HG03139 (cell line): ENCODE data around the gene GALNT18.
"Not testable (repeated sequence)": the region's sequence is repeated elsewhere in the genome, so short reads cannot be mapped to it uniquely, and the experiment has no call there.

Experiments
- ATAC-seq: cut with Tn5 transposase; IDR thresholded peaks from one replicate; pipeline ENCODE4 v1.9.1; 2021; ENCODE audit not compliant: unreplicated experiment

Gene GALNT18

DNA sequence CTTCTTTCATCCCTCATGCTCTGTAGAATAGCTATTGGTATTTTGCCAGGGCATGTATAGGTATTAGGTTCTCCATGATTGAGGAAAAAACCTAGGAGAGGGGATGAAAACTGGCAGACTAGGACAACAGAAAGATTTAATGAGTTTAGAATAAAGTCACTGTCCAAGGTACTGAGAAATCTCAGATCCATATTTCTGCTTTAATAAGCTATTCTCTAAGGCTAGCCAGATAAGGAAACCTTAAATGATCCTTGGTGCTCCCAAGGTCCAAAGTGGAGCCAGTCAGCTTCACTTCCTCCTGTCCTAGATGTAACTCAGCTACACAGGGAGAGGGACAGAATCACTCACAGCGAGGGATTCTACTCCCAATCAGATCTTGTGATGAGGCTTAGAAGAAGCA is 255.0 kb downstream of the GALNT18 start:
- ATAC-seq, result no peak

DNA sequence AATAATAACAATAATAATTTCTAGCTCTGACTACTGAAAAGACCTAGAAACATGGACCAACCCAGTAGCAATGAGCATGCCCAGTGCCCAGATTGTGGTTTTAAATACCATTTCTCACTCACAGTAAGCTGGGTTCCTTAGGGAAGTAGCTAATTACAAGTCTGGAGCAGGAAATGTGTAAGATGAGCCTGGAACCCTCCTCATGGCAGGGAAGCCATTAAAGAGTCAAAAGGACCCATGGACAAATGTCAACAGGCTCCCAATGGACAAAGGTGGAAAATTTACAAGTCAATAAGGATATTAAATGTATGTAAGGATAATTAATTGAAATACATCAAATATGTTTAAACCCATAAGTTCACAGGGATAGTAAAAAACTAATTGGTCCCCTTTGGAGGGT is 258.1 kb downstream of the GALNT18 start:
- no peak for ATAC-seq

DNA sequence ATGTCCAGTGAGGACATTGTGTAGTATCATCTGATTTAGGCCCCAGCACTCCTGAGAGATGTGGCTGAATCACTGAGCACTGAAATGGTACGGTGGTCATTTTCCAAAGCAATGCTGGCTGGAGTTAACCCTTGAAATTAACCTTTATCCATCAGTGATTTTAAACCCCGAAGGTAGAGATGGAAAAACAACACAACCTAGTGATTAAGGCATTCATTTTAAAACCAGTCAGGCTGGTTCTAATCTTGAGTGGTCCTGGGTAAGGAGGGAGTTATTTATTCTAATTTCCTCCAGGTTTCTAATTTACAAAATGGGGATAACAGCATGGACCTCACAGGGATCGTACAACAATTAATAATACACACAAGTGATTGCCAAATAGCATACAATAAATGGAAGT is 262.2 kb downstream of the GALNT18 start:
- ATAC-seq, result no peak

DNA sequence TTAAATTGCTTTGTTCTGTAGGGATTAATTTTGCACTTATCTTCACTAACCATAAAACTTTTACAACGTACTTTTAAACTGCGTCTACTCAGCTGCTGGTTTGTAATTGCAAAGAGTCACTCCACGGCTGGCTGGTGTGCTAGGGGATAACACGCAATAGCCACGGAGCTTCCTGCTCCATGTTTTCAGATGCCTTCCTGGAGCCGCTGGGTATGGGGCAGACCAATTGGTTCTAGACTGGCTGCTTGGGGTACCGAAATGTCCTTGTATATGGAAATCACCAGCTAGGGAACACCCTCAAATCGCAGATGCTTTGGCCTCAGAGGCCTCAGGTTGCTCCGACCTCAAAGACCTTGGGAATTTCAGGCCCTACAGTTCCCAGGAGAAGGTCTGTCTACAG is 265.0 kb downstream of the GALNT18 start:
- ATAC-seq, result no peak

DNA sequence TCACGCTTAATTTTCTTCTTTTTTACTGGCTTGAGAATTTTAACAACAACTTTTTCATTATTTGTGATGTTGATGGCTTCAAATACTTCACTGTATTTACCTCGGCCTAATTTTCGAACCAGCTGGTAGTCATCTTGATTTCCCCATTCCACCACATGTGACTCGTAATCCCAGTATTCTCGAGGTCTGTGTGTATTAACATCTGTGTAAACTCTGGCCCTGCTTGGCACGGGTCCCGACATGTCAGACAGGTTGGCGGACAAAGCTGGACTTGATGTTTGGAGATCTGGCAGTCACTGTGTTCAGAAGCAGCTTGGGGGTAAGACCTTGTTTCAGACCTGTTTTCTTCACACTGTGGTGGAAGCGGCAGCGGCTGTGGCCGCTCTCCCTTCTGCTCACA is 268.9 kb downstream of the GALNT18 start, which contains the start of gene CSNK2A3:
TSS of gene CSNK2A3 (minus strand) at position 373 of the 400 bp plus-strand sequence. CDS start at position 242, 131 bp downstream.
- ATAC-seq, result not testable (repeated sequence)

DNA sequence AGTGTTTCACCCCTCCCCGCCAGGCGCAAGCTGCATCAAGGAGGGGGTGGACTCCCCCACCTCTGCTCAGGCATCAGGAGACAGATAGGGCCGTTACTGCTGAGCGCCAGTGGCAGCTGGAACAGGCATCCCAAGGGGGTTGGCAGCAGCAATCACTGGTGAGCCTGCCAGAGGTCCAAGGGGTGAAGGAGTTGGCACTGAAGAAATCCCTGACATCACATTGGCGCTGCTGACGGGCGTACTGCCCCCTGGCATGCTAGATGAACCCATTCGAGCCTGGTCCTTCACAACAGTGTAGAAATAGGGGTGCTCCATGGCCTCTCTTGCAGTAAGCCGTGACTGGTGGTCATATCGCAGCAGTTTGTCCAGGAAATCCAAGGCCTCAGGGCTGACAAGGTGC is 270.0 kb downstream of the GALNT18 start:
- not testable (repeated sequence) for ATAC-seq

DNA sequence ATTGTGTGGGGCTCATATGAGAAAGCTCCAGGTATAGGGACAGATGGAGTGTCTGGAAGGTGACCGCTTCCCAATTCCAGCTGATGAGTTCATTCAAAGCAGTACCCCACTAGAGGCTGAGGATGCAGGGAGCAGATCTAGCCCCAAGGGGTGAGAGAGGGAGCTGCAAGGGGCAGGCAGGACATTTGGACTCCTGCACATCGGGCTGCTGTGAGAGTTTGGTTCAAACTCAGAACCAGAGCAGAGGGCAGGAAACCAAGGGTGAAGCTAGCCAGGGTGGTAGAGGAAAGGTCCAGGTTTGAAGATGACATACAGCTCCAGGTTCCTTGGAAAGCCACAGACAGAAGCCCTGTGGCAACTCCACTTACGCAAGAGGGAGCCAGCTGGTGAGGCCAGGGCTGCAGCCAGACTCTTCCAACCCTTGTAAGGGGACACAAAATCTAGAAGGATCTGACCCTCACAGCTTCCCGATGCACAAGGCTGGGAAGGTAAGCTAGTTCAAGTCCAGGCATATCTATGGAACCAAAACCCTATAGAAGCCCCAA is 270.7 kb downstream of the GALNT18 start:
- no peak for ATAC-seq

DNA sequence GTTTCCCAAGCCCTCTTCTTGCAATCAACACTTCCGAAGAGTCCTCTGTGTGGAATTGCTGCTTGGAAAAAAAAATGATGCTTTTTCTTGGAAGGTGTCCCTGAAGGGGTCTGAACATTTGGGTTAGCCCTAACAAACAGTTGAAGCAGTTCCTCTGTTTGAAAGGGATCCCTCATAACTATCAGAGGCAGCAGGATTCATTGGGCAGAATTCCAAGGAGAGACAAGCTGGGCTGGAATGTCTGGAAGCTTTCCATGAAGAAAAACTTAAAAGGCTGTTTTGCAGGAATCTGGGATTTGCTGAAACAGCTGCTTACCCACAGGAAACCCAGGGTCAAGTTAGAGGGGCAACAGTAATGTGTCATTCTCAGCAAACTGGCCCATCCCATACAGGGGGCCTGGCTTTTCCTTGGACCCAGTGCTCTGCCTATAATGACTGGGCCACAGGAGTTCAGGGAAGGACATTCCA is 271.9 kb downstream of the GALNT18 start:
- no peak for ATAC-seq

DNA sequence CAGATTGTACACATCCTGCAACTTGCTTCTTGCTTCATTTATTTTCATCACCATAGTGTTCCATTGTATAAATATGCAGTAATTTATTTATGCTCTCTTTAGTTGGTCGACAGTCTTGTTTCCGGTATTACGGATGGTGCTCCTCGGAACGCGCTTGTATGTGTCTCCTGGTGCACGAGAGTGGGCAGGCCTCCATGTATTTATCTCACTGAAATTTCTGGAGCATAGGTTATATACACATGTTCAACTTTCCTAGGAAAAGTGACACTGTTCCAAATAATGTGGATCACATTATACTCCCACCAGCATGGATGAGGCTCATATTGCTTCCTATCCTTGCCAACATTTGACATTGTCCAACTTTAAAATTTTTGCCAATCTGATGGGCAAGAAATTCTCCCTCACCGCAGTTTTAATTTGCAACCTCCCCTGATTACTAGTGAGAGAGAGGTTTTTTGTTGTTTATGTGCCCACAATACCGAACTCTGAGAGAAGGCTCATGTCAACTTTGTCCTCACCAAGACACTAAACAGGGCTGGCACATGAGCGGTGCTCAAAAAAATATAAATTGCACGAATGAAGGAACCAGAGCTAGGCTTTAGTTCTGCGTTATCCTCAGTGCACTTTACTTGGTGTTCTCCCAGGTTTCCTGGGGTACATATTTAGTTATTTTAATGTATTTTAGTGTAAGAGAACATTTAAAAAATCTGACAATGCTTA is 272.5 kb downstream of the GALNT18 start:
- ATAC-seq, result no peak

DNA sequence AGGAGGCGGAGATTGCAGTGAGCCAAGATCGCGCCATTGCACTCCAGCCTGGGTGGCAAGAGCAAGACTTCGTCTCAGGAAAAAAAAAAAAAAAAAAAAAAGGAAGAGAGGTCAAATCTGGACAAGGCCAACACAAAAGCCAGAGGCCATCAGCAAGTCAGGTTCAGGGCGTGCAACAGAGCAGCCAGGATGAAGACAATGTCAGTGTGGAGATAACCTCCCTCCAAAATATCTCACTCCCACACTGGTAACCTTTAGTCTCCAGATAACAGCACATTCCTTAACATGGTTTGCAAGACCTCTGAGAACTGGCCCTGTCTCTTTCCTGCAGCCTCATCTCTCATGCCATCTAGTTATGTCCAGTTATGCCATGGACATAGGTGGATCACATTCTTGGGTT is 273.5 kb downstream of the GALNT18 start:
- ATAC-seq, result no peak

DNA sequence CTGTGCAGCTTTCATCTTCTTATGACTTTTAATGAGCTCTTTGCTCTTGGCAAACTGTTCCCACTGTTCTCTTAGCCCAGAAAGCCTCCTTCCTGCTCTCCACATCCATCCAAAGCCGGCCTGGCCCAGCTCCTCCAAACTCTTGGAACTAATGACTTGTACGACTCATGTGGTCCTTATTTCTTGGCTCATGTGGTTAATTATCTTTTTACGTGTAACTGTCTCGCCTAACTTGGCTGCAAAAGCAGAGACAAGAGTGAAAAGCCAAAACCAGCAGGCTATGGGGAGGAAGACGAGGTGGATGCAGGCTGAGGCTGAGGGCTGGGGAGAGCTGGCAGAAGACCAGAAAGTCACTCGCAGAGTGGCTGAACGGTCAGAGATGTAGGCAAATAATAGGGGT is 274.2 kb downstream of the GALNT18 start:
- ATAC-seq, result no peak

DNA sequence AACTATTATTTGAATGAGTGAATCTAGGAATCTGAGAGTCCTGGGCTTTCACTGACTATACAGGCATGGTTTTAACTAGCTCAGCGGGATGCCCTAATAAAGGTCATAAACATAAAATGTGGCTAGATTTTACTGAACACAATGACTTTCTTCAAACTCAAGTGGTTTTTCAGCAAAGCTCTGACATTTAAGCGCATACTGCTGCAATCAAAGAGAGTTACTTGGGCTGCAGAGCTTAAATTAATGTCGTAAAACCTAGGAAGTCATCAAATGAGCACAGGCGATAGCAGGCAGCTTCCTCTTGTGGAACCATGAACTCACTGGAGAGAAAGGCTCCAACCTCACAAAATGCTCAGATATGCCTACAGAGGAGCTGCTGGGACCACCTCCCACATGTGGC is 275.5 kb downstream of the GALNT18 start:
- ATAC-seq, result no peak

DNA sequence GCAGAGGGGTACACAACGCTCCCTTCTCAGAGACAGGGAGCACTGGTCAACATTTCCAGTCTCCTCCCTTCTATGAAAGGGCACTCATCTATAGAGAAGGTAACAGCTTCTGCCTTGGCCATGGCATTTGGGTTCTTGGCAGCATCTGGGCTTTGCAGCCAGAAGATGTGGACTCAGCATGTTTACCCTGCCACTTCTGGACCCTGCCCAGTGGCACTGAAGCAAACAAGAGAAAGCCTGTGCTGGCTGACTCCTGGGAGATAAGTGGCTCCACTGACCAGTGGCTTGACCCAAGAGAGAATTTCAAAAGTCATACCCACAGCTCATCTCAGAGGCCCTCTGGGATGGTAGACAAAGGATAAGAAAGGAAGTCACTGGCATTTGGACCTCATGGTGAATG is 276.7 kb downstream of the GALNT18 start:
- ATAC-seq, result no peak

DNA sequence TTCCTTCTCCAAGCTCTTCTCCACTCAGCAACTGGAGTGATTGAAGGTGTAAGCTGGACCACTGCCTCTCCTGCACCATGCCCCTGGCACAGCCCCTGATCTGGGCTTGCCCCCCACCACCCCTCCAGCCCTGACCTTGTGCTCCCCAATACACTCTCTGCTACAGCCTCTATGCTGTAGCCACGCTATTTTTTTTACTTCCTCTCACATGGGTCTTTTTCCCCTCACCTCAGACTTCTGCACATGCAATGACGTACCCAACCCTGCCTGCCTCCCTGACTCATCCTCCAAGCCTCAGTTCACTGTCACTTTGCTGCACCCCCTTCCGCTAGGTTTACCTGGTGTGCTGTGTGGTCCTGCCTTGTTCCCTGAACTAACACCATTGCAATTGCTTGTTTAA is 277.8 kb downstream of the GALNT18 start:
- no peak for ATAC-seq

DNA sequence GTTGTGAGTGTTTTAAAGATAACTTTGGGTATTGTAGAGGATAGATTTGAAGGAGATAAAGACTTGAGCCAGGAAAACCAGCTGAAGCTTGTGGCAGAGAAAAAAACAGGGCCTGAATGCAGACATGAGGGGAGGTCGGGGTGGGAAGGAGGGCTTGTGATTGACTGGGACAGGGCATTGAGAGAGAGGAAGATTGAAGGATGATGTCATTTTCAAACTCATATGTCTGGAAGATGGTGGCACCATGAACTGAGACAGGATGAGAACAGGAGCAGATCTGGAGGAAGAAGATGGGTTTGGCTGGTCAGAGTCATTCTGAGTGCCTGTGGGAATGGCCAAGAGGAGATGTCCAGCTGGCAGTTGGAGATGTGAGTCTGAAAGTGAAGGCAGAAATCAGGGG is 283.5 kb downstream of the GALNT18 start:
- ATAC-seq, result no peak

DNA sequence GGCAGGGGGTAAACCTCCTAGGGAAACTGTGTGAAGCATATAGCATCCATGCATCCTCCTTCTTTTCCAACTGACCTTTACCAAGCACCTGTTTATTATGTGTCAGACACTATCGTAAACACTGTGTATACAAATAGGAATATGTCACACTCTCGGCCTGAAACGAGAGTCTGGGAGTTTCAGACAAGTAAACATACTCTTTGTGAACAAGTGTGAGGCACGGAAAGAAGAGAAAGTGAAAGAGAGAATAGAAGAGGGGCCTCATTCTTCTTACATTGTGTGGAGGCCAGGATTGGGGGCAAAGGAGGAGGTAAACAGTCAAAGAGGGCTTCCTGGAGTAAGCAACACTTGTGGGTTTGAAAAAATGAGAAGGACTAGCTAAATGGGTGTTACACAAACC is 285.1 kb downstream of the GALNT18 start:
- ATAC-seq, result no peak

DNA sequence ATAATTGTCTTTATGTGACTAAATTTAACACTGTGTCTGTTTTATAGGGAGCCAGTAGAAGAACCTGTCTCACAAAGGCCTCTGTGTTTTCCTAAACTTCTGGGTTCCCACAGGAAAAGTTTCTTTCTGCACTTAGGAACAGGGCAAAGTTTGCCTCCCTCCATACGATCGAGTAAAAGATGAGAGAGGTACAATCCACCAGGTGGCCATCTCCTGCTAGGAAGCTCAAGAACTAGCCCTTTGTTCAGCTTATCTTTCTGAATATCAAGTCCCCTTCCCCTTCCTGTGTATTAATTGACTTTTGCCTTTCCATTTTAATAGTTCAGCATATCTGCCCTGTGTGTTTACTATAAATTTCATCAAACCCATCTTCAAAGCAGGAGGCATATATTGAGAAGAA is 286.8 kb downstream of the GALNT18 start:
- no peak for ATAC-seq

DNA sequence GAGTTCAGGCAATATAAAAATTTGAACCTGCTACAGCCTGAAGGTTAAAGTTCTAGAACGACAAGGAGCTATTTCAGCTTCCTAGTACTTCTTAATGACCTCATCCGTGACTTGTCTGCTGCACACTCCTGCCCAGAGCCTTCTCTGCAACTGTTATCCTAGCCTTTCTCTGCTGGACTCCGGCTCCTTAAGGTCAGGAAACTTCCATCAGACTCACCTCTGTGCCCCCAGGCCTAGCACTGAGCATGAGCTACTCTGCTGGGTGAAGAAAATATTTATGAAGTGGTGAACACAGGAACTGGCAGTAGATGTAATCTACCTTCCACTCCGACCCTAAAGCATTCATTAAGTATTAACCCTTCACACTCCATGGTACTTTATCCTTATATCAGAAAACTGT is 287.2 kb downstream of the GALNT18 start:
- ATAC-seq, result no peak

DNA sequence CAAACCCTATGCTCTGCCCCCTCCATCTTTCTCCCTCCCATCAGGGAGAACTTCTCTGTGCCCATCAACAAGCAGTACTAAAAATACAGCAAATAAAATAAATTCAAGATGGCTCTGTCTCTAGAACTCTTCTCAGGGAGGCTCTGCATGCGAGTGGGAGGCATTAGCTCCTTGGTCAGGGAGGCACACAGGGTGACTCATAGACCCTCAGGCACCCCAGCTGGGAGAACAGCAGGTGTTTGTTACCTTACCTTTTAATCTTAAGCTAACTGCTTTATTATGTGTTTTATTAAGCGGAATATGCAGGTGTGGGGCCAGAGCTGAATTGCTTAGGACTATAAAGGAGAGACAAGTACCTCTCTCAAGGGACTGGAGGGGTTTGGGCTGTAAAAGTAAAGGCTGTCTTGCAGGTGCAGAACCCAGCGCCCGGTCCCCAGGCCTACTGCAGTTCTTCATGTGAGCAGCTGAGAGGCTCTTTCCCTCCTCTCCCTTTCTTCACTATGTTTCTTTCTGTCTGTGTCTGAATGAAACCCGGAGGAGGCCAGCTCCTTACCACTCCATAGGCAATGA is 289.6 kb downstream of the GALNT18 start:
- ATAC-seq, result no peak

DNA sequence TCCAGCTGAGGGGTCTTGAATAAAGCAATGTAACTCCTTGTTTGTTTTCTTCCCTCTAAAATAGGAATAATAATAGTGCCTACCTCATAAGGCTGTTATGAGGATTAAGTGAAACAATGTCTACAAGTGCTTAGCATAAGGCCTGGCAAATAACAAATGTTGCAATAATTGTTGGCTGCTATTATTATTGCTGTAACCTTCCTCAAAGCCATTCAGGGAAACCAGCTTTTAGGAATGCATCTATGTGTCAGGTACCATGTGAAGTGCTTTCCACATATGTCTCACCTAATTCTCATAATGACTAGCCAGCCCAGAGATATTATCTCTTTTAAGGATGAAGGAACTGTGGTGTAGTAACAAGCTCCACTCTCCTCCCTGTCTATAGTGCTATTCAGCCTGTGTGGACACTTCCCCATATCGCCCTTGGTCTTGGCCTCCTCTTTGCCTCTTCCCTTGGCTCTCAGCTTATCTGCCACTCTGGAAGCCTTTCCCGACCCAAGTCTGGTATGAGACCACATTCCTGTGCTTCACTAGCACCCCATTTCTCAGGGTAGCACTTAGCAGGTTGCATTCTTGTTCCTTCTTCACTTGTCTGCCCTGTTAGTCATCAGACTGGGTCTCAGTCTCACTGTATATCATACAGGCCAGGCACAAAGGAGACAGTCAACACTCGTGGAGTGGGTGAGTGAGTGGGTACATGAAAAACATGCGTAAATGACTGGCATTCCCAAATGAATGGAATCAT is 292.6 kb downstream of the GALNT18 start:
- ATAC-seq, result no peak

DNA sequence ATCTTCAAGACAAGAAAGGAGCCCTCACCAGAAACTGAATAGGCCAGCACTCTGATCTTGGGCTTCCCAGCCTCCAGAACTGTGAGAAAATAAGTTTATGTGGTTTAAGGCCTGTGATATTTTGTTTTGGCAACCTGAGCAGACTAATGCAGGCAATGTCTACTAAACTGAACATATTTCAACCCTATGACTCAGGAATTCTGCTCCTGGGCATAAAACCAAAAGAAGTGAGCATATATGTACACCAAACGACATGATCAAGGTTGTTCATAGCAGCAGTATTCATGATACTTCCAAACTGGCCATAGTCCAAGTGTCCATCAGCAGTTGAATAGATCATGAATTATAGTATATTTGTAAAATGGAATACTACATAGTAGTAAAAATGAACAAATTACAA is 297.7 kb downstream of the GALNT18 start:
- ATAC-seq, result no peak

DNA sequence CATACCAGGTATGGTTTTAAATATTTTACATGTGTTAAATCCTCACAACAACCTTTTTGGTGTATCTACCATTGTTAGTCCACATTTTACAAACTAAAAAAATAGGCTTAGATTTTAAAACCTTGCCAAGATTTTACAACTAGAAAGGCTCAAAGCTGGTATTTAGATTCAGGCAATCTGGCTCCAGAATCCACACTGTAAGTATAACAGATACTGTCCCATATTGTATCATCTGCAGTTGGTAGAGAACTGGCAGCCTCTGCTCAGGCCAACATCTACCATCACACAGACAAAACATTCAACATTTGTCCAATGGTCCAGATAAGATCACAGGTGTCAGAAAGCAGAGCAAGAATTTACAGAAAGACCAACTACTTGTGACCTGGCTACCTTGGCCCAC is 299.7 kb downstream of the GALNT18 start:
- no peak for ATAC-seq
